Adrenal gland (tissue), 12 donors: Measurements from ENCODE around the gene RNF10. TPM values are rescaled to one million over a fixed set of nuclear protein-coding genes. Genes with fewer than 3 reads are reported as not detected.
"Not testable (repeated sequence)": the region's sequence is repeated elsewhere in the genome, so short reads cannot be mapped to it uniquely, and the experiment has no call there.

Experiments
- DNase-seq, 7 donors: peaks; one replicate each; pipeline ENCODE4 v3.0.0-alpha.2; 2019 to 2020
- H3K27ac ChIP-seq, 5 donors: fragments of 200-600 bp; sonication (generic) in 4 of 5; 1 replicate in 3 of 5; 2 replicates in 2 of 5; pipeline versions ENCODE4 v1.5.1 to v1.8.0; 2016 to 2020; ENCODE audit warnings: mild to moderate bottlenecking in 1 of 5
- H3K27me3 ChIP-seq: fragments of 200-600 bp; 2 replicates; pipeline ENCODE4 v1.8.0; 2021
- H3K36me3 ChIP-seq, 2 donors: fragments of 200-600 bp; replicated peaks in 1 of 2; 1 replicate in 1 of 2; 2 replicates in 1 of 2; pipeline versions ENCODE4 v1.5.1 to v1.8.0; 2018 to 2022
- H3K4me1 ChIP-seq, 2 donors: fragments of 200-600 bp; replicated peaks in 1 of 2; 1 replicate in 1 of 2; 2 replicates in 1 of 2; pipeline versions ENCODE4 v1.5.1 to v1.8.0; 2018 to 2021
- H3K4me3 ChIP-seq, 4 donors: fragments of 200-600 bp; sonication (generic) in 3 of 4; one replicate each; pipeline ENCODE4 v1.5.1; 2016 to 2018
- H3K9me3 ChIP-seq, 3 donors: fragments of 200-600 bp; sonication (generic) in 1 of 3; replicated peaks in 1 of 3; 1 replicate in 2 of 3; 2 replicates in 1 of 3; pipeline versions ENCODE4 v1.5.1 to v1.8.0; 2016 to 2021
- CTCF ChIP-seq, 6 experiments: fragments of 450-650 bp in 4 of 6; fragments of 200-600 bp in 2 of 6; sonication (generic) in 1 of 6; IDR thresholded peaks; 1 replicate in 5 of 6; 2 replicates in 1 of 6; pipeline versions ENCODE4 v1.5.1 to v1.8.0; 2016 to 2021; ENCODE audit warnings: antibody characterized with exemption in 6 of 6, mild to moderate bottlenecking in 2 of 6, moderate library complexity in 1 of 6
- POLR2A ChIP-seq, 2 donors: fragments of 450-650 bp; IDR thresholded peaks; one replicate each; pipeline ENCODE4 v1.6.1; 2017; ENCODE audit warnings: antibody characterized with exemption in 2 of 2, mild to moderate bottlenecking in 2 of 2, moderate library complexity in 1 of 2
- WGBS, 4 donors: extraction: QIAGEN DNeasy Blood & Tissue Kit in 2 of 4; methylation state at CpG; one replicate each; pipeline versions ENCODE4 v1.1.5 to v1.1.7; 2013 to 2017; 5-methylcytosine and 5-hydroxymethylcytosine counted together
- intact Hi-C, 2 donors: fragments of 100-400 bp; cut with DNase I; formaldehyde crosslinking; loops; one replicate each; pipeline versions ENCODE4 v1.14.1 to v1.15.0; 2022 to 2023
- polyA plus RNA-seq, 3 donors: library from polyadenylated mRNA; stranded (reverse); fragments of 200-250 nt in 2 of 3; fragments of 350-450 nt in 1 of 3; fragmentation: Illumina TruSeq in 1 of 3; extraction: RNeasy Lipid Tissue Mini Kit (QIAGEN cat#74804) in 1 of 3; gene quantifications; one replicate each; pipeline ENCODE4 v1.2.3, GENCODE V29; 2013 to 2014
- total RNA-seq, 9 donors: library from RNA; depleted of rRNA in 4 of 9; stranded (reverse); fragments of >200 nt in 4 of 9; fragments of 120-200 nt in 1 of 9; fragmentation: NEBNext Ultra II Directional in 1 of 9; extraction: Animal tissue kit (Norgen Biotek cat#: 25700) in 1 of 9; gene quantifications; one replicate each; pipeline versions ENCODE4 v1.1.0 to v1.2.4, GENCODE V29; 2013 to 2023
- donor health status: healthy with polysubstance abuse.
- donor health status: Bipolar disorder and iron deficiency.
- donor health status: DM: yes; HTN: yes; CAD: no.
- donor health status: DM: no; HTN: no; CAD: no.
- donor health status: DM: no; HTN: no; CAD: no.
- donor health status: DM: yes; HTN: yes; CAD: no.

The RNF10 gene
- total and polyA plus RNA-seq, 12 donors = 99.9 to 741 (median 257) TPM

GRCh38 chr12:120599672-120600552 lies 65.8 kb downstream of the RNF10 start:
- no peaks in the 10 kb centered on the region for H3K36me3 ChIP-seq
- no peaks in the 10 kb centered on the region for H3K9me3 ChIP-seq
- peak overlapping the region in 4 of 5 donors; percentile 64 to 88 (median 80) for H3K27ac ChIP-seq
- H3K4me3 ChIP-seq = no peak overlapping the region
- H3K27me3 ChIP-seq = no peaks in the 10 kb centered on the region
- intact Hi-C loops = loop anchor here in 1 of 2 donors (10.0 kb wide), 1 partner anchor 495 kb away; no protein-coding TSS in a partner anchor
- peaks cover 13 to 19% of the 10 kb centered on the region in 2 donors for H3K4me1 ChIP-seq
- WGBS, 4 donors = 76 to 79% (median 77%) methylated on average over 23 of the region's 23 CpGs
- no peak for DNase-seq
- no peak for TF ChIP-seq POLR2A (IDR thresholded peaks at IDR 0.05)
- no peak for TF ChIP-seq CTCF (IDR thresholded peaks at IDR 0.05)

GRCh38 chr12:120602416-120602815 lies 68.3 kb downstream of the RNF10 start:
- peak; percentile 29 to 71 (median 69) for DNase-seq
- intact Hi-C loops = loop anchor here in 1 of 2 donors (10.0 kb wide), 1 partner anchor 492 kb away; no protein-coding TSS in a partner anchor
- H3K27me3 ChIP-seq, H3K36me3 ChIP-seq, H3K4me3 ChIP-seq, H3K9me3 ChIP-seq: not testable (repeated sequence)
- TF ChIP-seq POLR2A (IDR thresholded peaks at IDR 0.05) = peak in 1 of 2 donors; percentile 18
- Histone ChIP-seq H3K4me1 (peaks cover 13 to 19% of the 10 kb centered on the region in 2 donors), H3K27ac (peak overlapping the region in 1 of 5 donors; percentile 50)
- 24 to 52% (median 33%) methylated on average over 5 of the region's 5 CpGs for WGBS, 4 donors

GRCh38 chr12:120610560-120610959 lies 76.4 kb downstream of the RNF10 start:
- no peak for DNase-seq
- intact Hi-C loops = no loop called here
- H3K27ac ChIP-seq = no peak overlapping the region
- 69 to 77% (median 70%) methylated on average over 4 of the region's 4 CpGs for WGBS, 4 donors
- no peaks in the 10 kb centered on the region for H3K9me3 ChIP-seq
- no peaks in the 10 kb centered on the region for H3K36me3 ChIP-seq
- H3K27me3 ChIP-seq = no peaks in the 10 kb centered on the region
- no peaks in the 10 kb centered on the region for H3K4me1 ChIP-seq
- H3K4me3 ChIP-seq = no peak overlapping the region
- TF ChIP-seq CTCF (IDR thresholded peaks at IDR 0.05) (no peak), POLR2A (IDR thresholded peaks at IDR 0.05) (no peak)

GRCh38 chr12:120611534-120611933 lies 77.4 kb downstream of the RNF10 start:
- DNase-seq, H3K9me3 ChIP-seq, H3K36me3 ChIP-seq, H3K4me1 ChIP-seq, H3K4me3 ChIP-seq, H3K27me3 ChIP-seq, H3K27ac ChIP-seq, intact Hi-C loops: not testable (repeated sequence)
- 60 to 90% (median 87%) methylated on average over 1 of the region's 1 CpG for WGBS, 4 donors

- H3K27me3 ChIP-seq = no peaks in the 10 kb centered on the region
- no peaks in the 10 kb centered on the region for H3K36me3 ChIP-seq
- no peaks in the 10 kb centered on the region for H3K4me1 ChIP-seq
- H3K9me3 ChIP-seq = no peaks in the 10 kb centered on the region
- intact Hi-C loops = no loop called here
- DNase-seq = no peak
- H3K27ac ChIP-seq = no peak overlapping the region
- no peak overlapping the region for H3K4me3 ChIP-seq
- TF ChIP-seq POLR2A (IDR thresholded peaks at IDR 0.05) (no peak), CTCF (IDR thresholded peaks at IDR 0.05) (no peak)
These were observed 80.7 kb downstream of the RNF10 start for GRCh38 chr12:120614848-120615247.

DNA sequence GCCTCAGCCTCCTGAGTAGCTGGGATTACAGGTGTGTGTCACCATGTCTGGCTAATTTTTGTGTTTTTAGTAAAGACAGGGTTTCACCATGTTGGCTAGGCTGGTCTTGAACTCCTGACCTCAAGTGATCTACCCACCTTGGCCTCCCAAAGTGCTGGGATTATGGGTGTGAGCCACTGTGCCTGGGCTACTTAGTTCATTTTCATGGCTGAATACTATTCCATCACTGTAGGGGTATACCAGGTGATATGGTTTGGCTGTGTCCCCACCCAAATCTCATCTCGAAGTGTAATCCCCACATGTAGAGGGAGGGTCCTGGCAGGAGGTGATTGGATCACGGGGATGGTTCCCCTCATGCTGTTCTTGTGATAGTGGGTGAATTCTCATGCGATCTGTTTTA lies 83.0 kb downstream of the RNF10 start:
- H3K4me1 ChIP-seq, H3K27ac ChIP-seq, H3K4me3 ChIP-seq, H3K36me3 ChIP-seq, H3K9me3 ChIP-seq, DNase-seq, H3K27me3 ChIP-seq, intact Hi-C loops: not testable (repeated sequence)
- 77 to 84% (median 81%) methylated on average over 3 of the region's 3 CpGs for WGBS, 4 donors

GRCh38 chr12:120617767-120618166 lies 83.6 kb downstream of the RNF10 start:
- intact Hi-C loops, DNase-seq, H3K27ac ChIP-seq, H3K4me1 ChIP-seq, H3K4me3 ChIP-seq, H3K36me3 ChIP-seq, H3K9me3 ChIP-seq, H3K27me3 ChIP-seq: not testable (repeated sequence)
- 91 to 98% (median 97%) methylated on average over 4 of the region's 4 CpGs for WGBS, 4 donors
